Caco-2 (cell line): Measurements from ENCODE around the gene AKT3. TPM values are rescaled to one million over a fixed set of nuclear protein-coding genes. Genes with fewer than 3 reads are reported as not detected.

ENCODE experiments used
- BruUV-seq: library from RNA; stranded (reverse); fragments of 400-500 nt; replicated peaks from 2 replicates; lab custom pipeline; 2021; lab: Mats Ljungman, UMichigan
- CTCF ChIA-PET: fragments of 300-600 bp; sonication (Branson Sonifier 250); formaldehyde crosslinking; loops from one replicate; lab custom pipeline; 2022; ENCODE audit warnings: antibody characterized with exemption; lab: Charles Lee
- POLR2A ChIA-PET: fragments of 300-600 bp; sonication (Branson Sonifier 250); formaldehyde crosslinking; loops from one replicate; lab custom pipeline; 2022; ENCODE audit warnings: antibody characterized with exemption; lab: Charles Lee
- DNase-seq, 2 experiments: peaks; one replicate each; pipeline versions ENCODE4 v3.0.0 to v3.0.0-alpha.2; 2020 to 2022
- H3K27me3 ChIP-seq: replicated peaks from 2 replicates; pipeline ENCODE4 v1.6.0; 2011; ENCODE audit warnings: low read length; ENCODE audit not compliant: control insufficient read depth, insufficient read depth
- H3K36me3 ChIP-seq: 2 replicates; pipeline ENCODE4 v1.5.1; 2011; ENCODE audit warnings: low read length; ENCODE audit not compliant: control insufficient read depth, insufficient read depth
- H3K4me1 ChIP-seq: fragments of 250-450 bp; sonication (Bioruptor Pico); 2 replicates; pipeline ENCODE4 v1.5.1; 2020; ENCODE audit warnings: mild to moderate bottlenecking
- H3K4me3 ChIP-seq: 2 replicates; pipeline ENCODE4 v1.5.1; 2011; ENCODE audit warnings: low read depth, mild to moderate bottlenecking, control low read depth, low read length
- H3K9me3 ChIP-seq: fragments of 250-450 bp; sonication (Bioruptor Pico); 2 replicates; pipeline ENCODE4 v1.5.1; 2020; ENCODE audit warnings: mild to moderate bottlenecking, moderate library complexity
- H3K27ac Mint-ChIP-seq: one replicate; pipeline ENCODE4 v1.8.0; 2022; ENCODE audit warnings: mixed read lengths; ENCODE audit not compliant: unreplicated experiment
- H3K27me3 Mint-ChIP-seq: one replicate; pipeline ENCODE4 v1.8.0; 2022; ENCODE audit warnings: mixed read lengths; ENCODE audit not compliant: insufficient read depth, unreplicated experiment
- H3K36me3 Mint-ChIP-seq: one replicate; pipeline ENCODE4 v1.8.0; 2022; ENCODE audit warnings: mild to moderate bottlenecking, mixed read lengths; ENCODE audit not compliant: insufficient read depth, unreplicated experiment
- H3K4me1 Mint-ChIP-seq: one replicate; pipeline ENCODE4 v1.8.0; 2022; ENCODE audit warnings: low read depth, mixed read lengths; ENCODE audit not compliant: unreplicated experiment
- H3K4me3 Mint-ChIP-seq: one replicate; pipeline ENCODE4 v1.8.0; 2022; ENCODE audit warnings: mild to moderate bottlenecking, moderate library complexity, mixed read lengths; ENCODE audit not compliant: unreplicated experiment
- H3K9me3 Mint-ChIP-seq: one replicate; pipeline ENCODE4 v1.8.0; 2022; ENCODE audit warnings: mixed read lengths; ENCODE audit not compliant: unreplicated experiment
- CTCF ChIP-seq, 2 experiments: fragments of 200-600 bp in 1 of 2; IDR thresholded peaks; 1 replicate in 1 of 2; 2 replicates in 1 of 2; pipeline versions ENCODE4 v1.5.1 to v1.8.0; 2011 to 2022; ENCODE audit warnings: antibody characterized with exemption in 1 of 2, control low read depth in 1 of 2, inconsistent platforms in 1 of 2, low read depth in 1 of 2, low read length in 1 of 2, mild to moderate bottlenecking in 1 of 2, moderate library complexity in 1 of 2; ENCODE audit not compliant: insufficient read depth in 1 of 2, severe bottlenecking in 1 of 2, unreplicated experiment in 1 of 2
- intact Hi-C: fragments of 100-400 bp; cut with micrococcal nuclease; formaldehyde crosslinking; loops from one replicate; pipeline ENCODE4 v1.10.0; 2022; ENCODE audit not compliant: unreplicated experiment
- total RNA-seq: library from RNA; stranded (reverse); gene quantifications from 2 replicates; pipeline ENCODE4 v1.2.3, GENCODE V29; 2022

Gene AKT3
- total RNA-seq, 1 experiment from 2014 or later: 3.7 TPM

DNA sequence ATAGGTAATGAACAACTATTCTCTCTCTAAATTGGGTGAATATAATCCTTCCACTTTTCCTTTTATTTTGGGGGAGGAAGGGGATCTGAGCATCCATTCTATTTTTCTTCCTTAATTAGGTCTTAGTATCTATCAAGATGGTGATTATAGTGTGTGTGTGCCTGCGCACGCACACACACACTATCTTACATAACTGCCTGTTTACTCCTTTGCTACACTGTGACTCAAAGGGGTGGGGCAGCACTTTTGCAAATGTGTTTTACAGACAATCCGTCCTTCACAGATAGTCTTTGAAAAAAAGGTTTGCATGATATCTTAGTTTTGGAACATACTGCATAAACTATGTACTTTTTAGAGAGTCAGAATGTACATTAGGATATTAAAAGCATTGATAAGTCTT lies 402.7 kb downstream of the AKT3 start:
- H3K27ac Mint-ChIP-seq: no peak overlapping the region

GRCh38 chr1:243443557-243443956 lies 406.5 kb downstream of the AKT3 start:
- intact Hi-C loops: no loop called here
- no peak overlapping the region for H3K27ac Mint-ChIP-seq
- ChIA-PET CTCF (no interaction called here), POLR2A (no interaction called here)
- H3K4me3 ChIP-seq: no peak overlapping the region
- H3K27me3 Mint-ChIP-seq: no peaks in the 10 kb centered on the region
- no peak overlapping the region for H3K4me3 Mint-ChIP-seq
- no peaks in the 10 kb centered on the region for H3K9me3 Mint-ChIP-seq
- no peaks in the 10 kb centered on the region for H3K9me3 ChIP-seq
- no peaks in the 10 kb centered on the region for H3K36me3 Mint-ChIP-seq
- no TSS peak for BruUV-seq
- peaks cover 8% of the 10 kb centered on the region; the same call in 1 of the 2 replicates for H3K4me1 ChIP-seq
- no peak for TF ChIP-seq CTCF (IDR thresholded peaks at IDR 0.05; ENCODE audit: insufficient read depth in 1 of 2, low read depth in 1 of 2, low read length in 1 of 2, severe bottlenecking in 1 of 2, unreplicated experiment in 1 of 2)
- no peaks in the 10 kb centered on the region for H3K27me3 ChIP-seq
- peaks cover 6% of the 10 kb centered on the region for H3K4me1 Mint-ChIP-seq
- no peaks in the 10 kb centered on the region for H3K36me3 ChIP-seq
- no peak for DNase-seq

More for the DNA sequence above, 402.7 kb downstream of the AKT3 start:
- ChIA-PET POLR2A (no interaction called here), CTCF (no interaction called here)
- no TSS peak for BruUV-seq
- Mint-ChIP-seq H3K4me3 (no peak overlapping the region), H3K9me3 (no peaks in the 10 kb centered on the region), H3K36me3 (no peaks in the 10 kb centered on the region), H3K27me3 (no peaks in the 10 kb centered on the region), H3K4me1 (no peaks in the 10 kb centered on the region)
- no peak for TF ChIP-seq CTCF (IDR thresholded peaks at IDR 0.05; ENCODE audit: insufficient read depth in 1 of 2, low read depth in 1 of 2, low read length in 1 of 2, severe bottlenecking in 1 of 2, unreplicated experiment in 1 of 2)
- Histone ChIP-seq H3K36me3 (no peaks in the 10 kb centered on the region), H3K4me1 (no peaks in the 10 kb centered on the region), H3K27me3 (no peaks in the 10 kb centered on the region), H3K9me3 (no peaks in the 10 kb centered on the region), H3K4me3 (no peak overlapping the region)
- intact Hi-C loops: no loop called here
- DNase-seq: no peak

DNA sequence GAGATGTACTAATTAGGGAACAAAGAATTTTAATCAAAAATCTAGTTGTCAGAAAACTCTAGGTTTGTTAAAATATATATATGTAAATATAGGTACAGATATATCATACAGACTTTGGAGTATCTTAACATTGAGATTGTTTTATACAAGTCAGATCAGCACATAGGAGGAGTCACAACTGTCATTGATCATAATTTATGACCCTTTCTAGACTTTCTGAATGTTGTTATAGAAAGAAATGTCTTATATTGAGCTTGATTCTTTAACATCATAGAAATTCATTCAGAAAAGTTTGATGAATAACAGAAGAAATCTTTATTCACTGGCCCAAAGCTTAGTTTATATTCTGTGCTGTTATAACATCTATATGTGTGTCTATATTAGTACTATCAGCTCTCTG lies 408.4 kb downstream of the AKT3 start:
- DNase-seq: no peak
- H3K4me3 ChIP-seq: no peak overlapping the region
- intact Hi-C loops: no loop called here
- Mint-ChIP-seq H3K27me3 (no peaks in the 10 kb centered on the region), H3K4me1 (peaks cover 6% of the 10 kb centered on the region), H3K36me3 (no peaks in the 10 kb centered on the region), H3K27ac (no peak overlapping the region), H3K9me3 (no peaks in the 10 kb centered on the region), H3K4me3 (no peak overlapping the region)
- ChIA-PET CTCF (no interaction called here), POLR2A (no interaction called here)
- H3K27me3 ChIP-seq: no peaks in the 10 kb centered on the region
- peaks cover 12% of the 10 kb centered on the region; the same call in 1 of the 2 replicates for H3K4me1 ChIP-seq
- H3K9me3 ChIP-seq: no peaks in the 10 kb centered on the region
- no TSS peak for BruUV-seq
- TF ChIP-seq CTCF (IDR thresholded peaks at IDR 0.05; ENCODE audit: insufficient read depth in 1 of 2, low read depth in 1 of 2, low read length in 1 of 2, severe bottlenecking in 1 of 2, unreplicated experiment in 1 of 2): no peak
- no peaks in the 10 kb centered on the region for H3K36me3 ChIP-seq
